GM12878 (cell line): ENCODE results near the gene SIK2. TPM values are rescaled to one million over a fixed set of nuclear protein-coding genes. Genes with fewer than 3 reads are reported as not detected.
A peak's percentile ranks its signal among the peaks of the same experiment; 100 is the strongest.

Source experiments
- ATAC-seq: fragments of 200-7000 bp; cut with Tn5 transposase; 3 replicates; pipeline ENCODE4 v1.9.1; 2020; ENCODE audit warnings: mild to moderate bottlenecking, moderate library complexity
- BruUV-seq: library from RNA; stranded (reverse); fragments of 400-500 nt; replicated peaks from 2 replicates; lab custom pipeline; 2021; lab: Mats Ljungman, UMichigan
- CTCF ChIA-PET: fragments of 300-600 bp; sonication (Branson Sonifier 250); formaldehyde crosslinking; extraction: SDS; loops from one replicate; lab custom pipeline; 2021; ENCODE audit warnings: inconsistent platforms; lab: Yijun Ruan, JAX
- POLR2A ChIA-PET: fragments of 350-600 bp; formaldehyde crosslinking; extraction: SDS; loops from one replicate; lab custom pipeline; 2021; ENCODE audit warnings: inconsistent platforms; lab: Charles Lee
- RAD21 ChIA-PET: fragments of 300-600 bp; sonication (Branson Sonifier 250); formaldehyde crosslinking; loops from one replicate; lab custom pipeline; 2023; ENCODE audit warnings: antibody characterized with exemption; ENCODE audit not compliant: unreplicated experiment; lab: Charles Lee
- SMC1A ChIA-PET: fragments of 300-600 bp; sonication (Branson Sonifier 250); formaldehyde crosslinking; loops from one replicate; lab custom pipeline; 2023; ENCODE audit not compliant: unreplicated experiment, uncharacterized antibody; lab: Charles Lee
- DNase-seq: peaks from one replicate; pipeline ENCODE4 v3.0.0-alpha.2; 2011; ENCODE audit warnings: low read depth, low spot score
- FAIRE-seq: peaks from 3 replicates; lab custom pipeline; 2011; peaks lifted over from hg19 to GRCh38; lab: Jason Lieb, UNC
- H2AFZ ChIP-seq: 2 replicates; pipeline ENCODE4 v1.6.0; 2011; ENCODE audit warnings: low read depth, low read length, control low read depth; ENCODE audit not compliant: control insufficient read depth
- H3K27ac ChIP-seq: 2 replicates; pipeline ENCODE4 v1.5.1; 2011; ENCODE audit warnings: control low read depth; ENCODE audit not compliant: control insufficient read depth, insufficient read depth
- H3K27me3 ChIP-seq, 2 experiments: replicated peaks in 1 of 2; 2 replicates each; pipeline versions ENCODE4 v1.6.0 to v1.6.1; 2011; ENCODE audit warnings: low read length in 1 of 2; ENCODE audit not compliant: control insufficient read depth in 2 of 2, insufficient read depth in 2 of 2
- H3K36me3 ChIP-seq, 2 experiments: 2 replicates each; pipeline ENCODE4 v1.5.1; 2011; ENCODE audit warnings: low read length in 1 of 2; ENCODE audit not compliant: control insufficient read depth in 2 of 2, insufficient read depth in 2 of 2
- H3K4me1 ChIP-seq: 2 replicates; pipeline ENCODE4 v1.6.1; 2011; ENCODE audit warnings: mild to moderate bottlenecking, low read length, moderate library complexity, mixed read lengths; ENCODE audit not compliant: control insufficient read depth, insufficient read depth
- H3K4me2 ChIP-seq: 2 replicates; pipeline ENCODE4 v1.6.0; 2011; ENCODE audit warnings: control low read depth; ENCODE audit not compliant: control insufficient read depth, insufficient read depth
- H3K4me3 ChIP-seq: fragments of 200-600 bp; sonication (generic); 2 replicates; pipeline ENCODE4 v1.5.1; 2016
- H3K79me2 ChIP-seq: 2 replicates; pipeline ENCODE4 v1.6.0; 2011; ENCODE audit warnings: low read length; ENCODE audit not compliant: control insufficient read depth, insufficient read depth
- H3K9ac ChIP-seq: 2 replicates; pipeline ENCODE4 v1.8.0; 2011; ENCODE audit warnings: low read length, control low read depth, mixed read lengths; ENCODE audit not compliant: control insufficient read depth, insufficient read depth
- H3K9me3 ChIP-seq: replicated peaks from 3 replicates; pipeline ENCODE4 v1.5.1; 2011; ENCODE audit warnings: mild to moderate bottlenecking, low read length; ENCODE audit not compliant: control insufficient read depth, insufficient read depth
- H4K20me1 ChIP-seq: 2 replicates; pipeline ENCODE4 v1.6.0; 2011; ENCODE audit not compliant: control insufficient read depth, insufficient read depth
- BCL3 ChIP-seq: IDR thresholded peaks from 2 replicates; pipeline ENCODE4 v1.6.1; 2011; ENCODE audit warnings: borderline replicate concordance, low read depth, mild to moderate bottlenecking, moderate library complexity, low read length; ENCODE audit not compliant: insufficient read depth, poor library complexity, severe bottlenecking
- POLR2A ChIP-seq: IDR thresholded peaks from 2 replicates; pipeline ENCODE4 v1.6.1; 2011; ENCODE audit warnings: low read depth, mild to moderate bottlenecking, low read length
- SKIL ChIP-seq: fragments of 450-650 bp; IDR thresholded peaks from 2 replicates; pipeline ENCODE4 v1.6.1; 2017; ENCODE audit warnings: mild to moderate bottlenecking, low read depth, inconsistent platforms; ENCODE audit not compliant: poor library complexity, severe bottlenecking
- WGBS: methylation state at CpG from one replicate; pipeline ENCODE4 v1.1.6; 2016; ENCODE audit warnings: low lambda C conversion rate; ENCODE audit not compliant: insufficient replicate concordance, insufficient coverage; ENCODE audit errors: missing lambda C conversion rate; 5-methylcytosine and 5-hydroxymethylcytosine counted together
- in situ Hi-C: fragments of 300-500 bp; cut with MboI; formaldehyde crosslinking; loops from 9 replicates; pipeline ENCODE4 v1.14.3; 2018; ENCODE audit warnings: mixed read lengths
- intact Hi-C: fragments of 100-400 bp; cut with micrococcal nuclease; formaldehyde crosslinking; loops from one replicate; pipeline ENCODE4 v1.14.2; 2022; ENCODE audit not compliant: unreplicated experiment
- polyA plus RNA-seq, 11 experiments: library from polyadenylated mRNA; depleted of rRNA in 4 of 11; unstranded in 6 of 11; stranded (reverse) in 5 of 11; fragments of >200 nt; fragmentation: Nextera tagmentation in 4 of 11; fragmentation: Illumina TruSeq in 1 of 11; extraction: Ambion mirVana in 4 of 11; extraction: Trizol in 1 of 11; gene quantifications; 1 replicate in 1 of 11; 2 replicates in 10 of 11; pipeline versions ENCODE4 v1.2.1 to v1.2.3, GENCODE V29; 2011 to 2016; ENCODE audit warnings: inconsistent platforms in 2 of 11, missing spikeins in 2 of 11, low read depth in 1 of 11
- total RNA-seq, 4 experiments: library from RNA; depleted of rRNA in 3 of 4; stranded (reverse); fragments of >200 nt in 3 of 4; fragmentation: Illumina TruSeq in 1 of 4; extraction: Trizol in 1 of 4; gene quantifications; 2 replicates each; pipeline versions ENCODE4 v1.2.1 to v1.2.3, GENCODE V29; 2013 to 2021

SIK2 gene
- total and polyA plus RNA-seq, 10 of the 15 experiments (the other 5 are each of a cell fraction or from before 2014, with no cell fraction given): 0.97 to 14.2 (median 4.5) TPM

- no peak for FAIRE-seq
- WGBS: 95% methylated on average over 22 of the region's 22 CpGs
- in situ Hi-C loops: no loop called here
Measured at GRCh38 chr11:111730871-111731591, 128.8 kb downstream of the SIK2 start.

More at GRCh38 chr11:111730871-111731591, 128.8 kb downstream of the SIK2 start:
- ChIA-PET CTCF (interaction anchor here (1.6 to 2.6 kb wide), 3 partner anchors 18 to 127 kb away, joined by 3 to 10 read pairs (median 6); no protein-coding TSS in a partner anchor), RAD21 (interaction anchor here (0.9 to 1.6 kb wide), 3 partner anchors 33 to 127 kb away, joined by 3 read pairs; no protein-coding TSS in a partner anchor), SMC1A (interaction anchor here (1.7 kb wide), 1 partner anchor 127 kb away, joined by 4 read pairs; no protein-coding TSS in a partner anchor), POLR2A (interaction anchor here (0.6 kb wide), 1 partner anchor 119 kb away, joined by 3 read pairs; no protein-coding TSS in a partner anchor)
- Histone ChIP-seq H3K4me1 (no peaks in the 10 kb centered on the region), H3K79me2 (no peaks in the 10 kb centered on the region), H3K4me2 (no peak overlapping the region), H3K9me3 (no peaks in the 10 kb centered on the region), H4K20me1 (no peaks in the 10 kb centered on the region; the same call in 1 of the 2 replicates), H2AFZ (no peak overlapping the region), H3K36me3 (peaks cover 0 to 8% of the 10 kb centered on the region in 2 experiments; a peak in 1 of 4 replicates), H3K27me3 (no peaks in the 10 kb centered on the region), H3K27ac (no peak overlapping the region), H3K9ac (no peak overlapping the region), H3K4me3 (no peak overlapping the region)
- ATAC-seq: no peak
- DNase-seq: no peak
- no TSS peak for BruUV-seq
- TF ChIP-seq BCL3 (peak; percentile 78), POLR2A (peak; percentile 24; the same call in 1 of the 2 replicates), SKIL (no peak)
- intact Hi-C loops: no loop called here
